ENCODE measurements around the gene ATP2B2.

ATP2B2 gene

DNA sequence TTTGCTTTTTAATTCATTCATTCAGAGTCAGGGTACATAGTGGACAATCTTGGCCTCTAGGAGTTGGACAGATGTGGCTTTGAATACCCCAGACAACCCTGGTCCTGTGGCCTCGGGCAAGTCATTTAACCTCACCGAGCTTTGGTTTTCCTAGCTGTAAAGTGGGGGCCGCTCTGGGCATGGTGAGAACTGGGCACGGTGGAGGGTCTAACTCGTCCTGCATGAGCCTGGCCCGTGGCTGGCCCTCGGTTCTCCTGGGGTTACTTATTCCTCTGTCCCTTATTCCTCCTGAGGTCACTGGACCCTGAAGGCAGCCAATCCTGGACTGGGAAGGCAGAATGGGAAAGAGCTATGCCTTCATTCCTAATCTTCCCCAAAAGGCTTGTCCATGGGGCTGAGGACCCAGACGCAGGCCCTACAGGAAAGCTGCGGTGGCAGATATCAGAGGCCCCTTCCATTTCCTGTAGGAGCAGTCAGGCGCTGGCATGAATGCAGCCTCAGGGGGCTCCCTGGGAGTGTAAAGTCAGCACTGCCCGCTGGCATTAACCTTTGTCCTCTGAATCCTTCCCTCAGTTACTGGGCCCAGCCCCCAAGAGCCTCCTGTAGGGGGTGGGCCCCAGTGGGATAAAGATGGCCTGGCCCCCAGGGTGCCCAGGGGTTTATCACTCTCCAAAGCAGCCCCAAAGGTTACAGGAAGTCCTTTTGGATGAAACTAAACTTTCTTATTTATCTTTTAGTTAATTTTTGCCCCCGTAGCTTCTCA lies 166.6 kb downstream of the ATP2B2 start:
- no peak for DNase-seq

DNA sequence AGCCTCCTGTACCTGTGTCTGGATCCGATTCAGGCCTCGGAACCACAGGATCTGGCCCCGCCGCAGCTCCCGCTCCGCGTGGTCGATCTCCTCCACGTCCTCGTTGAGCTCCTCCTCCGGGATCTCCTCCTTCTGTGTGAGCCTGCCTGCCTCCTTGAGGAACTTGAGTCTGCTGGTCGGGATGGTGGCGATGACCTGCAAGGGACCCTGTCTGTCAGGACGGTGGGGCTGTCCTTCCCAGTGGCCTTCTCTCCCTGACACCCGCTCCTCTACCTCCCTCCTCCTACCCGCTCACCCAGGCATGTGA lies 167.3 kb downstream of the ATP2B2 start:
- DNase-seq, result no peak

DNA sequence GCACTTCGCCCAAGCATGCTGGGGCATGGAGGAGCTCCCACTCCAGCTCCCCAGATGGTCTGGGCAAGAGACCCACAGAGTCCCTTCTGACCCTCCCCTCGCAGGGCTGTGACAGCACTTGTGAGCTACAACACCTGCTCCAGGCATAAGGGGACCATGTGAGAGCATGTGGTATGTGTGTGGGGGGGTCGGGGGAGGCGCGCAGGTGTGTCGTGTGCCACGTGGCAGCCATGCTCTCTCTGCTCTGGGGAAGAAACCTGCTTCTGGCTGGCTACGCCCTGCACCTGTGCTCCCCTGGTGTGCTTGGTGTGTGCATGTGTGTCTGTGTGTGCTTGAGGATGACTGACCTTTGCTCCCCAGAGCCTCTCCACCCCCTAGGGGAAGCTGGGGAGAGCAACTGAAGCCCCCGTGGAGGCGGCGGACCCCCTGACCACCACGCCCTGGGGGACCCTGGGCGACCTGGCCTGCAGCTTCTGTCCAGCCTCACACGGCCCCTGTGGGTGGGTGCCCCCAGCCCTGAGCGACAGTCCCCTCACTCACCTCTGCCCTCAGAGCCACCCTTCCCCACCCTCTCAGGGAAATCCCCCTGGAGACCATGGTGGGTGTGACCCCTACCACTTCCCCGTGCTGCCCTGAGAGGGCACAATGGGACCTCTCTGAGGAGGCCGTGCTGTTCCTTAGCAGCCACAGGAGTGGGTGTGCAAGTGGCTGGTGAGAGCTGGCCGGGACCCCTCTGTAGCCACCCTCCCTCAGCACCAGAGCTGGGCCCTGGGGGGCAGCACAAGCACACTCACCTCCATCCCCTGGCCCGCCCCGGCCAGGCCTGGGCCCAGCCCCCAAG lies 167.8 kb downstream of the ATP2B2 start:
- DNase-seq, result no peak

DNA sequence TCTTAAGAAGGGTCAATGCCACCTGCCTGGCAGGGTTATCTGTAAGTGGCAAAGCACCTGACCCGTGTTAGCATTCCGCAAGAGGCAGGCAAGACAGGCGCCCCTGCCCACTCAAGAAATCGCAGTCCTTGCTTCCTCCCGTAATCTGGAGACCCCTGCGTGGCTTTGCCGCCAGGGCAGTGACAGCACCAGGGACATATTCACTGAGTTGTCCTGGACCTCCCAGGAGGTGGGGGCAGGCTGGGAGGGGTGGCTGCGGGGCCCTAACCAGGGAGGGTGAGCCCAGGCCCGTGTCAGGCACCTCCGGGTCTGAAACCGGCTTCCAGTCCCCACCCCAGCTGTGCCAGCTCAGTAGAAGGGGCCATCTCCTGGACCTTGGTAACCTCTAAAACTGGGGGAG lies 168.6 kb downstream of the ATP2B2 start:
- DNase-seq, result no peak

DNA sequence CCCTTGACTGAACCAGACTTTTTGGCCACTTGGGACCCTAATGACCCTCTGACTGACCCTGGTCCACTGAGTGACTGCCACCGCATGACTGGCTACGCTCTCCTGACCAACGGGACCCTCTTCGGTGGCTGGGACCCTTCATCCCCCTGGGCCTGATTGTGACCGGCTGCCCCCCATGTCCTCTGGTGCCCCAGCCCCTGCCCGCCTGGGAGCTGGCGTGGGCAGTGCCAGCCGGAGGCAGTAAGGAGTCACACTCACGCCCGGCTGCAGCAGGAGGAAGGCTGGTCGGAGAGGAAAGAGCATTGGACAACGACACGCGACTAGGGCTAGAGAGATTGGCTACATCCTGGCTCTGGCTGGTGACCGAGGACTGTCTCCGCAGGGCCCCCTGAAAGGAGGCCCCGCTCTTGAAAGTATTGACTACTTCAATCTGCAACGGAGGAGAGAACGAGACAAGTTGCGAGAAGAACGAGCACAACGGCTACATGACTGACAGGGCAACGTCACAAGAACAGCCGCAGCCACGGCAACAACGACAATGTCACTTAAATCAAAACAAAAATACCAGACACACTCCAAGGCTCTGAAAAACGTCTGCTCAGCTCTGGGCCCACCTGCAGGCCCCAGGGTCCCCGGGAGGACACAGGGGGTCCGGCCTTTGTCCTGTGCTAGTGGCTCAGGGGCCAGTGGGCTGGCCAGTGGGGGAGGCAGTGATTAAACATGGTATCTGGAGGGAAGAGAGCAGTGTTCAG lies 169.3 kb downstream of the ATP2B2 start:
- DNase-seq, result no peak

DNA sequence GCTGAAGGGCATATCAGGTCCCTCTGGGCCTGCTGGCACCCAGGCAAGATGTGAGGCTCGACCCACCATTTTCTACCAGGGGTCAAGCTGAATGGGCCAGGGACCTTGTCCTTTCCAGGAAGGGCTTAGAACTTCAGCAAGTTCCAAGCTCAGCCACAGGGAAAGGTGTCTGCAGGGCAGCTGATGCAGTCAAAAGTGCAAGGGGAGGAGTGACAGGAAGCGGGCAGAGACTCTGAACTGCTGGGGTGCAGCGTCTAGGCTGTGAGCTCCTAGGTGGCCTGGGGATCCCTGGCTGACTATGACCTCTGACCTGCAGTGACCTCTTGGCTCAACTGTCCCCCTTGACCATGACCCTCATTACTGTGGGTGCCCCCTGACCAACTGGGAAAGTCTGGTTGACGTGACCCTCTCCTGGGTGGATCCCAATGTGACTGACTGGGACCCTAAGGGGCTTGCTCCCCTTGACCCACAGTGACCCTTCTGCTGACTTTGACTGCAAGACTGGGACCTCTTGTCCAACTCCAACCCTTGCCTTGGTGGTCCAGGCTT lies 170.1 kb downstream of the ATP2B2 start:
- DNase-seq, result no peak

DNA sequence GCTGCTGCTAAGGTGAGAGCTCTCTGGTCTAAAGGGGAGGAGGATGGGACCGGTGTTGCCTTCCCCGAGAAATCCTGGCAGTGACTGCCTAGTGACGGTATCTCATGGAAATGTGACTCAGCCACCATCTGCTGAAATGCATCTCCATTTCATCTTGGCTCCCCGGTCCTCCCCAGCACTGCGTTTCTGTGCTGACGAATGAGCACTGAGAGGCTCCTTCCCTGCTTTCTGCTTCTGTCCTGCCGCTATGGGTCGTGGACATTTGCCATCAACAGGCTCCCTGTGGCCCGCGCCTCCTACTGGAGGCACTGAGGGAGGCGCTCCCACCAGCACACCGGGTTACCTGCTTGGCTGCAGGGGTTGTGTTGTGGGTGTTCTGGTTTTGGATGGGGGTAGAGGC lies 170.9 kb downstream of the ATP2B2 start:
- no peak for DNase-seq

DNA sequence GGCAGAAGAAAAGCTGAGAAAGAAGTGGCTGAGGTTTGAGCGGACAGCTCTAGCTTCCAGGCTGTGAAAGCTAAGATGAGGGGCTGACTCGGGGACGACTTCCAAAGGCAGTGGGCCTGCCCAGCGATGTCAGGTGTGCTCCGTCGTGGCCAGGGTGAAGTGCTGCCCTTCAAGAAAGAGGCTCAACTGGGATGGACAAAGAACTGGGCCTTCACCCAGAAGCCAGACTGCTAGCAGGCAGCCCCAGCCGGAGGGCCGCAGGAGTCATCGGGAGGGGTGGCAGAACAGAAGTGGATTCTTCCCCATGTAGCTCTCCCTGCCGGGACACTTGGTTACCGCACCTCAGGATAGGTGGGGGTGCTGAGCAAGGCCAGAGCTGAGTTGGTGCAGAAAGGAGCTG lies 171.3 kb downstream of the ATP2B2 start:
- DNase-seq, result no peak

DNA sequence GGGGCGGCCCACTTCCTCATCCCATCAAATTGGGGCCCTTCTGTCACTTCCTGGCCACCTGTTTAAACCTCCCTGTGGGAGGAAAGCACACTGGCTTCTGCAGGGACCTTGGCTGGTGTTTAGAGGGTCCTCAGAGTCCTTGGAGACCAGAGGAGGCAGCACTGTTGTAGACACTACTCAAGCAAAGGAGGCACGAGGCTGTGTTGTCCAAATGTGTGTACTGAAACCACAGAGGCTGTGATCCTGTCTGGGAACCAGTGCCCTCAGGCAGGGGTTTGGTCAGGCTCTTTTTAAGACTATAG lies 172.1 kb downstream of the ATP2B2 start:
- DNase-seq, result no peak

DNA sequence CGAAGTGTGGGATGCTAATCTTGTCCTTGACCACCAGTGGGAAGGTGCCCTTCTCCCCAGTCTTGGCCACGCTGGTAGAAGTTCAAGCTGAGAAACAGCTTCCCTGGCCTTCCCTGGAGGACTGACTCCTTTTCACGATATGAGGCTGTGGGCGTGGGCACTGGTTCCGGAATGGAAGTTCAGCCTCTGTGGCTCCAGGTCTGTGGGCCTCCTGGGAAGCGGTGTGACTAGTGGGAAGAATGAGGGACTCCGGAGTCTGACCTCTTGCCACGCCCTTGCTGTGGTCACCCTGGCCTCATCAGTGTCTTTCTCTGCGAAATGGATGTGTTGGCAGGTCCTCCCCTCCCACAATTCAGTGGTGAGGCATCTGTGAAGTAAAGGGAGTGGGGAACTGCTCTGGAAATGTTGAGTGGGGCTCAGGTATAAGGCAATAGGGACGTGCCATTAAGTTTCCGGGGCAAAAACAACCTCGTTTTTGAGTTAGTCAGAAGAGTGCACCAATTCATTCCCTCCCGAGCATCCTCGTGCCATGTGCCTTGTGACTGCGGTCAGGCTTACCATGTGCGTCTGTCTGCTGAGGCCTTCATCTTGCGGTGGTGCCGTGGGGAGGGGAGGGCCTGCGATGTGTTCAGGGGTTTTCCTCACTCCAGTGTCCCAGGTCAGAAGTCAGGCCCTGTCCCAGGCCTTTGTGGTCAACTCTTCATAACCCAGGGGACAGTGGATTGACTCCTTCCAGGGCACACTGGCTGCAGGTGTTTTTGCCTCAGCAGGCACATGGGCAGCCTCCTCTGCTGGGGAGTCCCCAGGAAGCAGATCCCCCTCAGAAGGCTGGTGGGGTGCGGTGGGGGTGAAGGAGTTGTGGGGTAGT lies 172.7 kb downstream of the ATP2B2 start:
- no peak for DNase-seq

DNA sequence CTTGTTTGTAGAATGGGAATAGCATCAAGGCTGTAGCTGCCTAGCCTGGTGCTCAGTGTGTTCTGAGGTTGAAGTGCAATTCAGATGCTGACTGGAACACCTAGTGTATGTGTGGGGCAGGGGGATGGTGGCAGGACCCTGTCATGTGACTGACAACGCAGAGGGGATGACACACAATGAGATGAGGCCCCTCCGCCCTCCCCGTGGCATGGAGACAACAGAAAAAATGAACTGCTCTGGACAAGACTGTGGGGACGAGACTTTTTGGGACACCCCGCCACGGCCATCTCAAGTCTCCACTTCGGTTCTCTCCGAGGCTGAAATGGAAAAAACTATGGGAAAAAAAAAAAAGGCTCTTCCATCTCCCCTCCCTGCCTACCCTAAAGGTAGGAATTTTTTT lies 174.1 kb downstream of the ATP2B2 start:
- DNase-seq, result no peak

DNA sequence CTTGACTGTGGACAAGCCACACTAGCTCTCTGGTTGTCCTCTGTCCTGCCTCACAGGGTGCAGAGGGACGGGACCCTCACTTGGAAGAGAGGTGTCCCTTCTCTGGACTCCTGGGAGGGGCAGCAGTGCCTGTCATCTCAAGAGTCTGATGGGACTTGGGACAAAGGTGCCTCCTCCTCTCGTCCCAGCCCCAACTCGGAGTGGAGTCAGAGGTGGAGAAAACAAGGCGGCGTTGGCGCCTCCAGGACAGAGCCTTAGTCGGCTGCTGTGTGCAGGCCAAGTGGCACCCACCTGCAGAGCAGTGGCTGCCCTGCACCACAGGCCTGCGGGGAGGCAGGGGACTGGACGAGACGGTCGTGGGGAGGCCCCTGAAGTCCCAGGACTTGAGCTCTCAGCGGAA lies 175.1 kb downstream of the ATP2B2 start:
- DNase-seq, result no peak

DNA sequence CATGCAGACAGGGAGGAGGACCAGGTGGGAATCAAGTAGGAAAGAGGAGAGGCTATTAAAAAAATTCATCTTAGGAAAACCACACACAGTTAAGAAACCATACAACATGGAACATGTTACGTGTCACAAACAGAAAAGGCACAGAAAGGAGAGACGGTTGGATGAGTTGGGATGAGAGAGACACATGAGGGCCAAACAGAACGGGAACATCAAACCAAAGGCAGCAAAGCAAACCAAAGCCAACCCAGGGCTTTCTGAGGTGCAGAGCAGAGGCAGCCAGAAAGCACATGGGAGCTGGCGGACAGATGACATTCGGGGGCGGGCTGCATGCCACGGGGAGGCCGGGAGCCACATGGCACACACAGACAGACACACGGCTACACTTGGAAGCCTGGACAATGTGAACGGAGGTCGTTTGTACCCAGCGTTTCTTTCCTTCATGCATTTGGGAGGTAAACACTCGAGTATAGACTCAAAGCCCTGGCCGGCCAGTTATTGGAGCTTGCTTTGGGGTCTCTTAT lies 175.8 kb downstream of the ATP2B2 start:
- DNase-seq, result no peak

DNA sequence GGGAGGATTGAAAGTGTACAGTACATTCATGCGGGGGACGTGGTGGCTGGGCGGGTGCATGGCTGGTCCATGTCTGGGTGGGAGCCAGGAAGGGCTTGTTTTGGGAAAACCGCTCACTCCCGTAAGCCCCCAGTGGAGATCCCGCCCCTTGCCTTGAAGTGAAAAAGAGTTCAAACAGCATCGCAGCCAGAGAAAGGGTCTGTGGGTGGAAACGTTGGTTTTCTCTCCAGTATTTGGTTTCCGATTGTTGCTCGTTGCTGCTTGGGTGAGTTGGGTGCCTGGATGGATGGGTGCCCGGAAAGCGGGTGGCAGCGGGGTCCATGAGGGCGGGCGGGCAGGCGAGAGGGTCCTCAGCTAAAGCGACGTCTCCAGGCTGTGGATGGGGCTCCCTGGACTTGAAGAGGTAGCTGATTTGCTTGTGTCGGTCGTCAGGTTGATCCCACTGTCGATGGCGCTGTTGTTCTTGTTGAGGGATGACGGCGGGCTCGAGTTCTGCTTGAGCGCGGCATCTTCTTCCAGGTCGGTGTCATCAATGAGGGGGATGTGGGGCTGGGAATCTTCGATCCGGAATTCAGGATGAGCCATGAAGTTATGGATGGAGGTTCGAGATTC lies 176.8 kb downstream of the ATP2B2 start:
- no peak for DNase-seq

DNA sequence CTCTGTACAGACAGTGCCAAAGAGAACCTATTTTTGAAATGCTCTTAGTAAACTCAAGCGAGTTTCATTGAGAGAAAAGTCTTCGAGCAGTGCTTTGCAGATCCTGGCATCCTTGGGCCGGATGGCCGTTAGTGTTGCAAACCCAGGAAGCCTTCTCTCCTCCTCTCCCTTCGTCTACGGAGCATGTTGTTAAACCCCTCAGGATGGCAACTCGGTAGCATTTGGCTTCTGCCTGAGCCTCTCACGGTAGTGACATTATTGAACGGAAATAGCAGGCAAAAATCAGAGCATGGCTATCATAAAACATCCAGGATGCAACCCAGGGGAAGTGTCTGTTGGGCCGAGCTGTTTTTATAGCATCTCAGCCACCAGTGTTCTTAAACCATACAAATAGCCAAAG lies 177.8 kb downstream of the ATP2B2 start:
- no peak for DNase-seq

DNA sequence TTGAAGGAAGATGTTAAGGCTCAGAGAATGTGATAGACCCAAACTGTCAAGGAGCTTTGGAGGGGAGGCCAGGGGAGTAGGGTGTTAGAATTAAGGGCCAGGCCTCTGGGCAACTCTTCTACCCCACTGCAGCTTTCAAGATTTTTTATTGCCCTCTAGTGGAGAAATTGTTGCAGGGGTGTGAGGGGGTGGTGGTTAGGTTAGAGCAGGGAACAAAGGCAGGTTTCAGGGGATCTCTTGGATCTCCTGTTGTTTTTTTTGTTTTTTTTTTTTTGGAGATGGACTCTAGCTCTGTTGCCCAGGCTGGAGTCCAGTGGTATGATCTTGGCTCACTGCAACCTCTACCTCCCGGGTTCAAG lies 183.1 kb downstream of the ATP2B2 start:
- no peak for DNase-seq

DNA sequence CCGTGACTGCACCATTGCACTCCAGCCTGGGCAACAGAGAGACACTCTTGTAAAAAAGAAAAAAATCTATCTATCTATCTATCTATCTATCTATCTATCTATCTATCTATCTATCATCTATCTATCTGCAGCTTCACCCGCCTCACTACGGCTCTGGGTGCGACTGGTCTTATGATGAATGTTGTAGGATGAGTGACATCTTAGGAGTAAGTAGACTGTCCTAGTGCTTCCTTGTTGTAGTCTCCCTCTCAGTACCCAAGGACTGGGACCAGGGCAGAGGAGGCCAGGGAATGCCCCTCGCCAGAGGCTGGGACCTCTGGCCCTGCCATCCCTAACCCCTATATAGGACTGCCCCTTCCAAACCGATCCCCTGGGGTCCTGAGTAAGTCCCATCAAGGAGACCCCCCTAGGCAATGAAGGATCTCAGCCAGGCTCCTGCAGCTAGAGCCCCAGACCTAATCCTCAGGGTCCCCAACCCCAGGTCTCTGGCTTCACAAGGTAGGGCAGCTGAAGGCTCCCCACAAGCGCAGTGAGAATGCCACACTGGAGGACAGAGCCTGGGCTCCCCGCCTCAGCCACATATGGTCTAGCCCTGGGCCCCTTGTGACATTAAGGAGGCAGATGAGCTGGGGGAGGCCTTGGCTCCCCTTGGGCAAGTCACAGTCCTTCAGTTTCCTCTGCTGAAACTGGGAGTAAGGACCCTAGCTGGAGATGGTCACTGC lies 183.6 kb downstream of the ATP2B2 start:
- DNase-seq, result no peak

DNA sequence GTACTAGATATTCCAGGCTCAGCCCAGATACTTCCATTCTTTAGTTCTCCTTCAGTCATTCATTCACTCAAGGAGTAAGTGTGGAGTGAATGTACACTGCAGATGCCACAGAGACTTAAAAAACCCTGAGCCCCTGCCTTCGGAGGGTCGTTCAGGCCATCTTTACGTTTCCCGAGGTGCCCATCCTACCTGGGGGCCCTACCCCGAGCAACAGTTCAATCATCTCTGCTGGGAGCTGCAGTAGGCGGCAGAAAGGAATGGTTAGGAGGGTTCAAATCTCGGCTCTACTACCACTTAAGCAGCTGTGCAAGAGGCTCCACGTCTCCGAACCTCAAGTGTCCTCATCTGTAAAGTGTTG lies 185.1 kb downstream of the ATP2B2 start:
- no peak for DNase-seq

DNA sequence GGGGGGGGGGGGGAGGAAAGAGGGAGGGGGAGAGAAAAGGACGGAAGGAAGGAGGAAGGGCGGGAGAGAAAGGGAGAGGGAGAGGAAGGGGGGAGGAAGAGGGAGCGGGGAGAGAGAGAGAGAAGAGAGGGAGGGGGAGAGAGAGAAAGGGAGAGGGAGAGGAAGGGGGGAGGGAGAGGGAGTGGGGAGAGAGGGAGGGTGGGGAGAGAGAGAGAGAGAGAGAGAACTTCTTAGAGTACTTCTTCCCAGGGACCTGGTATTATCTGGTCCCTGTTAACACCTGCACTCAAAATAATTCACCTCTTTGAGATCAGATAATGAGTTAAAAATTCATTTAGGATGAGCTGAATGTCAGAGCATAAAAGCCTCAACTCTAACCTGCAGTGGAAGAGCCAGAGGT lies 185.6 kb downstream of the ATP2B2 start:
- DNase-seq, result no peak

DNA sequence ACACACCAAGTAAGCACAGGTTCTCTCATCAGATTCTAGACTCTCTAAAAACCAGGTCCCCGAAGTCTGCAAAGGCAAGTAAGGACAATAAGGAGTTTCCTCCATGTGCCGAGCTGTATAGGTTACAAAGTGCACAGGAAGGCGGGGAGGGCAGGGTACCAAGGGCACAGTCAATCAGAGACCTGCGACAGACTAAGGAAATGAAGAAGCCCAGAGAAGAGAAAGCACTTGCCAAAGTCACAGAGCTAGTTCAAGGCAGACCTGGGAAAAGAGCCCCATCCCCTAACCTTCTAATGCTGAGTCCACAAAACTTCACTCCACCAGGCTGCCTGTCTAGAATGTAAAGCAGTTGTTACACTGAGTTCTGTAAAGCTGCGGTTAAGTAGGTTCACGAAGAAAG lies 186.1 kb downstream of the ATP2B2 start:
- DNase-seq, result no peak

DNA sequence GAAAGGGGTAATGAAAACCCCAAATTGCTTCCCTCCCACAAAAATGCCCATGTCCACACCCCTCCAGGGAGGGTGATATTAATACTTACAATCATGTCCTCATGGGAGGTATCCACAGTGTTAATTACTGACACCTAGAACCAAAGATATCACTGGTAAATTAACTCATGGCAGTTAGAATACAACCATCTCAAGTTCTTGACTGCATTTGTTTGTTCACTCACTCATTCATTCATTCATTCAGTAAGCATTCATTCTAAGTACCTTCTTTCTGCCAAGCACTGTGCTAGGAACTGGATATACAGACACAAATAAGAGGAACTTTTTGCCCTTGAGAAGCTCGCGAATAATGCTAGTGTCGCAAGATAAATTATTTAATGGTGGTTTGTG lies 187.4 kb downstream of the ATP2B2 start:
- DNase-seq, result no peak
